GM18858 (cell line): ENCODE results near the gene DENND1B.

Source experiments
- ATAC-seq: cut with Tn5 transposase; IDR thresholded peaks from one replicate; pipeline ENCODE4 v1.9.1; 2021; ENCODE audit not compliant: unreplicated experiment

Gene DENND1B

DNA sequence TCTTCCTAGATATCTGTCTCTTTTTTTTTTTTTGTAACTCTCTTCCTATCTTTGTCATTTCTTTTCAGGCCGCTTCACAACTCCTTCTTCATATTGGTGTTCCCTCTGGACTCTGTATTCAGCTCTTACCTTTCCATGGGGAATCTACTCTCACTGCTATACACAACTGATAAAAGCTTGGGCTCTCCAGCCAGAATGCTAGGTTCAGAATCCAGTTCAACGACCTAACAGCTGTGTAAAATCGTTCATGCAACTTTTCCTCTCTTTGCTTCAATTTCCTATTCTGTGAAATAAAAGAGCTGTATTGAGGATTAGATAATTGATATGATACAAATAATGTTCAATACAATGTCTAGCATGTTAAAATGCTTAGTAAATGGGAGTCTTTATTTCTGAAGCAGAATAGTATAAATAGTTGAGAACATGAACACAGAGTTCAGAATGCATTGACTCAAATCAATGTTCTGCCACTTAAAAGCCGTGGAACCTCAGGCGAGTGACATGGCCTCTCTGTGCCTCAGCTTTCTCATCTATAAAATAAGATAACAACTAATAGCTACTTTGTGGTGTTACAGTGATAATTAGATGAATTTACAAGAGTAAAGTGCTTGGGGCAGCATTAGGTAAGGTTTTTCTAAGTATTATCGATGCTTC lies 88.5 kb downstream of the DENND1B start:
- ATAC-seq: no peak

GRCh38 chr1:197686231-197686630 lies 89.0 kb downstream of the DENND1B start:
- no peak for ATAC-seq

- ATAC-seq: no peak
These were observed 89.5 kb downstream of the DENND1B start for GRCh38 chr1:197685785-197686184.

GRCh38 chr1:197683895-197684553 lies 91.3 kb downstream of the DENND1B start:
- no peak for ATAC-seq

DNA sequence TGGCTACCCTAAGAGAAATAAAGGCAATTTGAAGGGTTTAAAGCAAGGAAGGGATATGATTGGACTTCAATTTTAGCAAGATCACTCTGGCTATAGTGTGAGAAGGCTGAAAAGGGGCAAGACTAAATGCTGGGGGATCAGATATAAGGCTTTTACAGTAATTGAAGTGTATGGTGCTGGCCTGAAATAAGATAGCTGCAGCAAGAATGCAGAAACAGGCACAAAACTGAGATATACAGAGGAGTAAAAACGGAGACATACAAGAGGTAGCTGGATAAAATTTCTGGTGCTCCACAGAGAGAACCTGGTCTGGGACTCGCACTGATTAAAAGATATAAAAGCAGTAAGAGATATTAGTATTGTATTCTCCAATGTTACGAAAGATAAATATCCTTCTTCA lies 92.0 kb downstream of the DENND1B start:
- no peak for ATAC-seq

DNA sequence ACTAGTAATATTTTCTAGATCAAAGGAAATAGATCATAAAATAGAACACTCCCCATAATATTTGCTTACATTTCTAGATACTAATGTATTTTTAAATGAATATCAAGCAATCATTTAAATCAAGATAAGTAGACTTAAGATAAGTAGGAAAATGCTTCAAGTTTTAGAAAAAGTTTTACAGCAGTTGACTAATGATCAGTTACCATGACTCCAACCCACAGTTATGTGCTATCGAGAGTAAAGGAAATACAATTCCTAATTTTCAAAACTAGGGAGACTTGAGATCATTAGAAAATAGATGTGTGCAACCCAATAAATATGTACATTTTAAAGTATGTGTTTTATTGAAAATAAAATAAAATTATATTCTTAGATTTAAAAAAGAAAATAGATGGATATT lies 95.0 kb downstream of the DENND1B start:
- no peak for ATAC-seq

- ATAC-seq: no peak
These were observed 97.5 kb downstream of the DENND1B start for GRCh38 chr1:197677752-197678295.

DNA sequence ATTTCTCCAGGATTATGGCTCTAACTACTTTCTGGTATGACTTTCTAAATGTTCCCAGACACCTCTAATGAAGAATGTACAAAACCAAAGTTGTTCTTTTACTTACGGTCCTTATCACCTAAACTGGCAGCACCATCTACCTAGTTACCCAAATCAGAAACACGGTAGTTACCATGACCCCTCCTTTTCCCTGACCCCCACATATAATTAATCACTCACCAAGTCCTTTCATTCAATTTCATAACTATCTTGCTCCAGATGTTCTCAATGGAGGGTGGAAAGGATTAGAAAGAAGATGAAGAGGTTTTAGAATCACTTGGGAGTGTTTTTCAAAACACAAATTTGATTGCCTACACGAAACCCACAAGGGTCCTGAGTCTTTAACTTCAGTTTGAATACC lies 98.0 kb downstream of the DENND1B start:
- ATAC-seq: no peak

- ATAC-seq: no peak
These were observed 99.6 kb downstream of the DENND1B start for GRCh38 chr1:197675583-197676208.

DNA sequence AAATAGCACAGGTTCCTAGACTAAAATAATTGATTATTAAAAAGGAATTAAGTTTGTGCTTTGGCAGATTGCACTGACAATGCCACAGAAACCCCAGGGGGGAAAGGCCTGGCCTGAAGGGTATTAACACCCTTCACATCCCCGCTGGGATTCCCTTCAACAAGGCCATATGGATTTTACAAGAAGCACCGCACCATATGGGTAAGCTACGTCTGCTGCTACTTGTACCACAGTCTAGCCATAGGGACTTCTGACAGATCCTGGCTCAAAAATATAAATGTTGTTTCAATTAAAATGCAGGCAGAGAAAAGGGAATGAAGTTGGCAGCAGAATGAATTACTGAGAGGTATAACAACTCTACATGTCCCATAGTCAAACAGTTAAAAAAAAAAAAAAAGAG lies 101.0 kb downstream of the DENND1B start:
- ATAC-seq: no peak

DNA sequence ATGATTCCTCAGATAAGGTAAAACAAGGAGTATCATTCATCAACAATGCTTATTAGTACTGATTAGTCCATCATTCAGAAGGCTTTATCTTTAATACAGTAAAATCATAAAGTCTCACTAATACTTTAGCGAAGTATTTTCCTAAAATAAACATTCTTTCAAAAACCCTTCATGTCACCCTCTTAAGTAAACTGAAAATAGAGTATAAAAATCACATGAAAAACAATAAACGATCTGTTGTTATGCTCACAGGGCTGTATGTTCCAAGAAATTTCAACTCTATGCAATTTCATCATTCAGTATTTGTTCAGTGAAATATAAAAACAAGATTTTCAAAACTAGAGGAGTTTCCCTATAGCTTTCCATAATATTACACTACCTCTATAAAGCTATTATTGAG lies 102.0 kb downstream of the DENND1B start:
- ATAC-seq: no peak

DNA sequence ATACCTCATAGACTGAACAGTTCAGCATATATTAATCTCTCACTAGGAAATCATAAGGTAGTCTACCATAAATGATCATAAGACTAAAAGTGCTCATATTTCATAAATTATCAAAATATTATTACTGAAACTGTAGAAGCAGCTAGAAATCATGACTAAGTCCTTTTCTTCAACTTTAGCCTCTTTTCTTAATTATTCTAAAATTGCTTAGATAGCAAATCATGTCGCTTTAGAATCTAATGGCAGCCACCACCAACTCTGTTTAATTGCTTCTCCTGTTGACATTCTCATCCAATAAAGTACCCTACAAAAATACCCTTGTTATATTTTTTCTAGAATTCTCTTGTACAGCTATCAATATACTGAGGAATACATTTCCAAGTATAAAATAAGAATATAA lies 102.9 kb downstream of the DENND1B start:
- ATAC-seq: no peak

- ATAC-seq: no peak
These were observed 103.4 kb downstream of the DENND1B start for GRCh38 chr1:197671920-197672319.

GRCh38 chr1:197671140-197671539 lies 104.1 kb downstream of the DENND1B start:
- no peak for ATAC-seq

- no peak for ATAC-seq
These were observed 108.5 kb downstream of the DENND1B start for GRCh38 chr1:197666769-197667285.

DNA sequence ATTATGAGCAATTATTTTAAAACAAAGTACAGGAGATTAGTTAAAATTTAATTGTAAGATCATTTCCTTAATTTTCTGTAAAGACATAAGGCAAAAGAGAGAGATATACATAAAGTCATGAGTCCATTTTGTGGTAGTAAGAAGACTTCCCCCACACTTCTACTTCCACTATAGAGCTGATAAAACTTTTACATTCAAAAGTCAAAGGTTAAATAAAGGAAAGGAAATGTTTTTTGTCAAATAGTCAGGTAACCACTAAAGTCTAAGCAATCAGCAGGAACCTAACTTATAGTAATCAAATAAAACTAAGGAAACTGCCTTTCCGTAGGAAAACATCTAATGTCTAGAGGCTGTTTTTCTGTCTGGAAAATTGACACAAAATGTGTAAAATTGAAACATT lies 110.9 kb downstream of the DENND1B start:
- no peak for ATAC-seq

DNA sequence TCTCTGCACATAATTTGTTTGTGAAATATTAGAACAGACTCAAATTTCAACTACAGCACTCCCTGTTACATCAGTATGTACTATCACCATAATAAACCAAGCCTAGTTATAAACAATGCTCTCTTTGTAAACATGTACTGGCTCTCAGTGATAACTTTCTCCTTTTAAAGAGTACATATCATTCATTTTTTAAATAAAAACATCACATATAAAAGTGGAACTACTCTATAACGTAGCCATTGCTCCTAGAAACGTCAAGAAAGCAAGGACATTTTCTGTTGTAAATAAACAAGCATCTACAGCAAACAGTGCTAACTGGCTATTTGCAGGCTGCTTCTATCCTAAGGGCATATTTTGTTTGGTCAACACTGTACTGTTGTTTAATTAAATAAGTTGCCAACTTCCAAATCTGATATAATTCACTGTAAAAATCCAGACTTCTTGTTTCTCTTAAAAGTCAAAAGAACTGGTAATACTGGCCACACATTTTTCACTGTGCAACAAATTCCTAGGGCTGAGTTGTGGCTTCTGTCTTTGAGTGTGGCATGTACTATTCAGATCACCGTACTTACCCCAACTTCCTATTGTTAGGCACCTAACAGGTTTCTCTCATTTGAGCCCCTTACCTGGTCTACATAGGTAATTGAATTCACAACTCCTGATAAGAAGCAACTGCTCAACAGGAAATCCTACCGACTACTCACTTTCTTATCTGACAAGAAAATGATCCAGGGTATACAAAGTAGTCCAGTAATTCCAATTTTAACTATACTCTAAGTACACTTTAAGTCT lies 111.9 kb downstream of the DENND1B start:
- ATAC-seq: no peak

- no peak for ATAC-seq
These were observed 114.9 kb downstream of the DENND1B start for GRCh38 chr1:197660389-197660788.

GRCh38 chr1:197659171-197659570 lies 116.1 kb downstream of the DENND1B start:
- ATAC-seq: no peak

DNA sequence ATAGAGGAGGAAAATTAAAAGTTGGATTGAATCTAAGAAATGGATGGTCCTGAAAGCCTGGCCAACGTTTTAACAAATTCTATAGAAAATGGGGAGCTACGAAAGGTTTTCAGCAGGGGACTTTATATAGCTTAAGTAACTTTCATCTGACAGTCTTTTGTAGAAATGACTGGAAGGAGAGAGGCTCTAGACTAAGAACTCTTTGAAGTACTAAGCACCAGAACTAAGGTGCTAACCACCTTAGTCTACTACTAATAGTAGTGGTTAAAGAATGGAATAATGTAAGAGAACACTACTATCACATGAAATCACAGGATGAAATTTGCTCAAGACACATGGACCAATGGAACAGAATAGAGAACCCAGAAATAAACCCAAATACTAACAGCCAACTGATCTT lies 126.1 kb downstream of the DENND1B start:
- ATAC-seq: no peak

GRCh38 chr1:197638316-197638715 lies 137.0 kb downstream of the DENND1B start:
- ATAC-seq: no peak
